Liver (tissue), 9 donors: ENCODE measurements around the gene WDR20. TPM values are rescaled to one million over a fixed set of nuclear protein-coding genes. Genes with fewer than 3 reads are reported as not detected.

Source experiments
- DNase-seq: peaks from one replicate; pipeline ENCODE4 v3.0.0-alpha.2; 2017; ENCODE audit warnings: low spot score
- H3K27ac ChIP-seq, 2 donors: one replicate each; pipeline ENCODE4 v1.7.0; 2013; ENCODE audit warnings: inconsistent platforms in 2 of 2, low read length in 2 of 2, control low read depth in 1 of 2, low read depth in 1 of 2, mild to moderate bottlenecking in 1 of 2
- H3K27me3 ChIP-seq, 4 donors: one replicate each; pipeline versions ENCODE4 v1.6.1 to v1.7.0; 2013; ENCODE audit warnings: low read length in 3 of 4, inconsistent platforms in 1 of 4, mild to moderate bottlenecking in 1 of 4, moderate library complexity in 1 of 4; ENCODE audit not compliant: control insufficient read depth in 4 of 4, insufficient read depth in 4 of 4
- H3K36me3 ChIP-seq, 4 donors: one replicate each; pipeline versions ENCODE4 v1.6.1 to v1.7.0; 2013; ENCODE audit warnings: low read length in 3 of 4, mild to moderate bottlenecking in 3 of 4, low read depth in 1 of 4, moderate library complexity in 1 of 4; ENCODE audit not compliant: control insufficient read depth in 4 of 4, insufficient read depth in 3 of 4
- H3K4me1 ChIP-seq, 4 donors: one replicate each; pipeline versions ENCODE4 v1.6.1 to v1.7.0; 2013; ENCODE audit warnings: low read length in 3 of 4, mild to moderate bottlenecking in 3 of 4, moderate library complexity in 1 of 4; ENCODE audit not compliant: control insufficient read depth in 4 of 4, insufficient read depth in 4 of 4
- H3K4me3 ChIP-seq, 3 donors: one replicate each; pipeline versions ENCODE4 v1.6.1 to v1.7.0; 2013; ENCODE audit warnings: low read length in 3 of 3, control low read depth in 1 of 3, low read depth in 1 of 3, mild to moderate bottlenecking in 1 of 3
- H3K9ac ChIP-seq, 2 donors: one replicate each; pipeline ENCODE4 v1.7.0; 2013; ENCODE audit warnings: low read length in 2 of 2, mild to moderate bottlenecking in 2 of 2, moderate library complexity in 2 of 2, control low read depth in 1 of 2, low read depth in 1 of 2
- H3K9me3 ChIP-seq, 4 donors: one replicate each; pipeline versions ENCODE4 v1.6.1 to v1.7.0; 2013; ENCODE audit warnings: low read length in 3 of 4; ENCODE audit not compliant: control insufficient read depth in 4 of 4
- FOXA1 ChIP-seq: IDR thresholded peaks from 2 replicates; pipeline ENCODE4 v1.6.1; 2016; ENCODE audit warnings: antibody characterized with exemption
- FOXA2 ChIP-seq: IDR thresholded peaks from 2 replicates; pipeline ENCODE4 v1.6.1; 2016; ENCODE audit warnings: antibody characterized with exemption
- GABPA ChIP-seq, 2 donors: IDR thresholded peaks in 1 of 2; conservative IDR thresholded peaks in 1 of 2; 2 replicates each; pipeline ENCODE4 v1.6.1; 2016; ENCODE audit warnings: antibody characterized with exemption in 2 of 2, mild to moderate bottlenecking in 1 of 2, moderate library complexity in 1 of 2
- HNF4A ChIP-seq, 2 donors: conservative IDR thresholded peaks; 2 replicates each; pipeline ENCODE4 v1.6.1; 2016; ENCODE audit warnings: antibody characterized with exemption in 2 of 2, mild to moderate bottlenecking in 2 of 2
- HNF4G ChIP-seq: IDR thresholded peaks from 2 replicates; pipeline ENCODE4 v1.6.1; 2016; ENCODE audit warnings: antibody characterized with exemption
- MAX ChIP-seq: IDR thresholded peaks from 2 replicates; pipeline ENCODE4 v1.6.1; 2016; ENCODE audit warnings: antibody characterized with exemption
- NR2F2 ChIP-seq: IDR thresholded peaks from 2 replicates; pipeline ENCODE4 v1.6.1; 2016; ENCODE audit warnings: antibody characterized with exemption
- RAD21 ChIP-seq, 2 donors: IDR thresholded peaks; 2 replicates each; pipeline ENCODE4 v1.6.1; 2016; ENCODE audit warnings: antibody characterized with exemption in 2 of 2, mild to moderate bottlenecking in 2 of 2
- REST ChIP-seq: IDR thresholded peaks from 2 replicates; pipeline ENCODE4 v1.6.1; 2016; ENCODE audit warnings: antibody characterized with exemption, mild to moderate bottlenecking
- RXRA ChIP-seq, 2 donors: IDR thresholded peaks; 2 replicates each; pipeline ENCODE4 v1.6.1; 2017 to 2018; ENCODE audit warnings: antibody characterized with exemption in 2 of 2, mild to moderate bottlenecking in 1 of 2
- SP1 ChIP-seq: IDR thresholded peaks from 2 replicates; pipeline ENCODE4 v1.6.1; 2018; ENCODE audit warnings: antibody characterized with exemption, mild to moderate bottlenecking
- TAF1 ChIP-seq: conservative IDR thresholded peaks from 2 replicates; pipeline ENCODE4 v1.6.1; 2016; ENCODE audit warnings: antibody characterized with exemption, mild to moderate bottlenecking
- YY1 ChIP-seq: IDR thresholded peaks from 2 replicates; pipeline ENCODE4 v1.6.1; 2016; ENCODE audit warnings: antibody characterized with exemption, mild to moderate bottlenecking
- ZBTB33 ChIP-seq: IDR thresholded peaks from 2 replicates; pipeline ENCODE4 v1.6.1; 2016; ENCODE audit warnings: antibody characterized with exemption
- WGBS: extraction: QIAGEN DNeasy Blood & Tissue Kit; methylation state at CpG from one replicate; pipeline ENCODE4 v1.1.7; 2013; 5-methylcytosine and 5-hydroxymethylcytosine counted together
- polyA plus RNA-seq, 2 donors: library from polyadenylated mRNA; stranded (reverse) in 1 of 2; unstranded in 1 of 2; fragments of 200-250 nt in 1 of 2; fragments of >200 nt in 1 of 2; fragmentation: Nextera tagmentation in 1 of 2; extraction: Ambion mirVana in 1 of 2; gene quantifications; one replicate each; pipeline versions ENCODE4 v1.2.1 to v1.2.3, GENCODE V29; 2013 to 2015
- total RNA-seq, 2 donors: library from RNA; depleted of rRNA; stranded (reverse); fragments of >200 nt; gene quantifications; one replicate each; pipeline ENCODE4 v1.2.3, GENCODE V29; 2014
- TF ChIP-seq, protein P1 (sequence below): IDR thresholded peaks from 2 replicates; pipeline ENCODE4 v1.6.1; 2016; ENCODE audit warnings: antibody characterized with exemption
- TF ChIP-seq, protein P2 (sequence below): fragments of 150-350 bp; IDR thresholded peaks from 2 replicates; pipeline ENCODE4 v1.5.1; 2017; ENCODE audit warnings: improper control_type of control experiment, low read depth, low read length; ENCODE audit not compliant: missing input control
- donor health status: healthy.
- donor health status: healthy.
- donor health status: healthy.
- donor health status: healthy.
- donor health status: healthy.

WDR20 gene
- total and polyA plus RNA-seq, 4 donors, result 6.5 to 18.5 (median 11.0) TPM

GRCh38 chr14:102227184-102227964 is 87.7 kb downstream of the WDR20 start:
- TF ChIP-seq FOXA2 (no peak), HNF4A (conservative IDR thresholded peaks at IDR 0.05) (no peak), YY1 (no peak), GABPA (IDR thresholded peaks at IDR 0.05 in 1 of 2, conservative IDR thresholded peaks at IDR 0.05 in 1 of 2) (no peak), SP1 (no peak), ZBTB33 (no peak), HNF4G (no peak), RAD21 (IDR thresholded peaks at IDR 0.05) (no peak), RXRA (IDR thresholded peaks at IDR 0.05) (no peak), MAX (no peak)
- no peaks in the 10 kb centered on the region for H3K9me3 ChIP-seq
- no peak overlapping the region for H3K4me3 ChIP-seq
- H3K27me3 ChIP-seq, result no peaks in the 10 kb centered on the region
- H3K4me1 ChIP-seq, result no peaks in the 10 kb centered on the region
- no peak for DNase-seq
- H3K36me3 ChIP-seq, result peaks cover 0 to 5% (median 0%) of the 10 kb centered on the region in 4 donors
- no peak overlapping the region for H3K27ac ChIP-seq
- H3K9ac ChIP-seq, result no peak overlapping the region
- WGBS, result 86% methylated on average over 28 of the region's 28 CpGs

DNA sequence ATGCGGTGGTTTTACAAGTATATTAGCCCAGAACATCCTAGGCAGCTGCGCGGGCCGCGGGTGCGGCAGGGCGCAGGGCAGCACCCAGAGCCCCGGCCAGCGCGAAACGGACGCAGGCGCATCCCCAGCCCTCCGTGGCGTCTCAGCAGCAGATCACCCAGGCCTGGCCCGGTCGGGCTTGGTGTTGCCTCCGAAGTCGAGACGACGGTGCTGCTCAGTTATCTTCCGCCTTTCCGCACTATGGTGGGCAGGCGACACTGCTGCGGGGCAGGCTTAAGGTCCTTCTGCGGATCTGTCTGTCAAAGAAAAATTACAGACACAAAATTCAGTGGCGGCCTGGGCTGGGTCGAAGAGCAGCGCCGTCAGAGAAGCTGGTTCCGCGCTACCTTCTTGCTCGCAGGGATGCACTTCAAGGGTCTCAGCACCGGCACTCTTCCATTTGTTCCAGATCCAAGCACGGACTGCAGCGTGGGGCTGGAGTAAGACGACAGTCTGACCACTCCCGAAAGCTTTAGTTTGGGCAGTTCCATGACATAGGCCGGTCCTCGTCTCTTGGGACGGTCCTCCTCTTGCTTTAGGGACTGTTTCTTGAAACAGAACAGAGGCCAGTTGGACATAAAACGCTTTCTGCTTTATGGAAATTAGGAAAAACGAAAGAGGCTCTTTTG is 89.5 kb downstream of the WDR20 start:
- no peaks in the 10 kb centered on the region for H3K4me1 ChIP-seq
- no peak overlapping the region for H3K4me3 ChIP-seq
- no peaks in the 10 kb centered on the region for H3K9me3 ChIP-seq
- no peak overlapping the region for H3K9ac ChIP-seq
- TF ChIP-seq, protein P1, sequence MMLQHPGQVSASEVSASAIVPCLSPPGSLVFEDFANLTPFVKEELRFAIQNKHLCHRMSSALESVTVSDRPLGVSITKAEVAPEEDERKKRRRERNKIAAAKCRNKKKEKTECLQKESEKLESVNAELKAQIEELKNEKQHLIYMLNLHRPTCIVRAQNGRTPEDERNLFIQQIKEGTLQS, result no peak
- H3K36me3 ChIP-seq, result no peaks in the 10 kb centered on the region
- WGBS, result 96% methylated on average over 43 of the region's 43 CpGs
- no peaks in the 10 kb centered on the region for H3K27me3 ChIP-seq
- H3K27ac ChIP-seq, result no peak overlapping the region
- no peak for DNase-seq

DNA sequence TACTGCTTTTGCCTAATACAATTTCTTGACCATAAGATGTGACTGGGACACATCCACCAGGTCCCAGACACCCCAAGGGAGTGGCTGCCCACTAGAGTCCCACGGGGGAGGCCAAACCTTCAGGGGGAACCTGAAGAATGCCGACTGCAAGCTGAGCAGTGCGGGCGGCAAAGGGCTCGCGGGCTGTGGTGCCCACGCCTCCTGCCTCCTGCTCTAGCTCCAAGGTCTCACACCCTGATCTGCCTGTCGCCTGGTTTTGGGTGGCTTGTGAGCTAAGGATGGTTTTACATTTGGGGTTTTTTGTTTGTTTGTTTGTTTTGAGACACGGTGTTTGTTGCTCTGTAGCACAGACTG is 90.0 kb downstream of the WDR20 start:
- Histone ChIP-seq H3K9ac (no peak overlapping the region), H3K4me3 (no peak overlapping the region), H3K27me3 (no peaks in the 10 kb centered on the region), H3K36me3 (no peaks in the 10 kb centered on the region), H3K4me1 (no peaks in the 10 kb centered on the region), H3K27ac (no peak overlapping the region), H3K9me3 (no peaks in the 10 kb centered on the region)
- WGBS, result 93% methylated on average over 9 of the region's 9 CpGs
- no peak for DNase-seq
- TF ChIP-seq, protein P1, result no peak
- TF ChIP-seq FOXA1 (no peak), FOXA2 (no peak), RXRA (IDR thresholded peaks at IDR 0.05) (no peak), ZBTB33 (no peak), HNF4G (no peak), SP1 (no peak), REST (no peak), NR2F2 (no peak), TAF1 (no peak), YY1 (no peak)
- TF ChIP-seq, protein P2, sequence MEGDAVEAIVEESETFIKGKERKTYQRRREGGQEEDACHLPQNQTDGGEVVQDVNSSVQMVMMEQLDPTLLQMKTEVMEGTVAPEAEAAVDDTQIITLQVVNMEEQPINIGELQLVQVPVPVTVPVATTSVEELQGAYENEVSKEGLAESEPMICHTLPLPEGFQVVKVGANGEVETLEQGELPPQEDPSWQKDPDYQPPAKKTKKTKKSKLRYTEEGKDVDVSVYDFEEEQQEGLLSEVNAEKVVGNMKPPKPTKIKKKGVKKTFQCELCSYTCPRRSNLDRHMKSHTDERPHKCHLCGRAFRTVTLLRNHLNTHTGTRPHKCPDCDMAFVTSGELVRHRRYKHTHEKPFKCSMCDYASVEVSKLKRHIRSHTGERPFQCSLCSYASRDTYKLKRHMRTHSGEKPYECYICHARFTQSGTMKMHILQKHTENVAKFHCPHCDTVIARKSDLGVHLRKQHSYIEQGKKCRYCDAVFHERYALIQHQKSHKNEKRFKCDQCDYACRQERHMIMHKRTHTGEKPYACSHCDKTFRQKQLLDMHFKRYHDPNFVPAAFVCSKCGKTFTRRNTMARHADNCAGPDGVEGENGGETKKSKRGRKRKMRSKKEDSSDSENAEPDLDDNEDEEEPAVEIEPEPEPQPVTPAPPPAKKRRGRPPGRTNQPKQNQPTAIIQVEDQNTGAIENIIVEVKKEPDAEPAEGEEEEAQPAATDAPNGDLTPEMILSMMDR, result no peak
